HFFc6 (cell line): ENCODE measurements around the gene MOAP1. TPM values are rescaled to one million over a fixed set of nuclear protein-coding genes. Genes with fewer than 3 reads are reported as not detected.
A peak's percentile ranks its signal among the peaks of the same experiment; 100 is the strongest.

ENCODE experiments used
- DNase-seq: peaks from one replicate; pipeline ENCODE4 v3.0.0-alpha.2; 2018
- H3K27ac Mint-ChIP-seq: 2 replicates; pipeline ENCODE4 v1.8.0; 2020; ENCODE audit warnings: mild to moderate bottlenecking, mixed read lengths
- H3K27me3 Mint-ChIP-seq: 2 replicates; pipeline ENCODE4 v1.8.0; 2021; ENCODE audit warnings: mild to moderate bottlenecking, moderate library complexity, mixed read lengths; ENCODE audit not compliant: insufficient read depth
- H3K36me3 Mint-ChIP-seq: 2 replicates; pipeline ENCODE4 v1.8.0; 2021; ENCODE audit warnings: low read depth, mixed read lengths
- H3K4me1 Mint-ChIP-seq: 2 replicates; pipeline ENCODE4 v1.8.0; 2020; ENCODE audit warnings: low read depth, mixed read lengths
- H3K4me3 Mint-ChIP-seq: 2 replicates; pipeline ENCODE4 v1.8.0; 2020; ENCODE audit warnings: mild to moderate bottlenecking, moderate library complexity, mixed read lengths
- H3K9me3 Mint-ChIP-seq: 2 replicates; pipeline ENCODE4 v1.8.0; 2020; ENCODE audit warnings: mild to moderate bottlenecking, mixed read lengths
- CTCF ChIP-seq: fragments of 200-600 bp; sonication (generic); IDR thresholded peaks from 2 replicates; pipeline ENCODE4 v1.5.0; 2021; ENCODE audit warnings: antibody characterized with exemption, mild to moderate bottlenecking
- total RNA-seq, 6 experiments: library from RNA; stranded (reverse); fragmentation: NEBNext Ultra II Directional; extraction: Animal tissue kit (Norgen Biotek cat#: 25700); gene quantifications; 2 replicates in 1 of 6; 3 replicates in 5 of 6; pipeline ENCODE4 v1.2.3, GENCODE V29; 2021

MOAP1 gene
- total RNA-seq, 6 experiments from 2014 or later = 12.2 to 20.4 (median 14.2) TPM

- H3K4me3 Mint-ChIP-seq = no peak overlapping the region
- peaks cover 20% of the 10 kb centered on the region for H3K4me1 Mint-ChIP-seq
- no peak for TF ChIP-seq CTCF
- H3K27ac Mint-ChIP-seq = no peak overlapping the region
- no peak for DNase-seq
- H3K9me3 Mint-ChIP-seq = no peaks in the 10 kb centered on the region
- H3K36me3 Mint-ChIP-seq = peaks cover 10% of the 10 kb centered on the region; the same call in 1 of the 2 replicates
- H3K27me3 Mint-ChIP-seq = no peaks in the 10 kb centered on the region
Observed at GRCh38 chr14:93228550-93228949, 43.9 kb upstream of the MOAP1 start.

- H3K36me3 Mint-ChIP-seq = peaks cover 20% of the 10 kb centered on the region
- no peaks in the 10 kb centered on the region for H3K27me3 Mint-ChIP-seq
- H3K4me1 Mint-ChIP-seq = no peaks in the 10 kb centered on the region
- no peak for TF ChIP-seq CTCF
- no peaks in the 10 kb centered on the region for H3K9me3 Mint-ChIP-seq
- no peak overlapping the region for H3K4me3 Mint-ChIP-seq
- H3K27ac Mint-ChIP-seq = no peak overlapping the region
- DNase-seq = no peak
Observed at GRCh38 chr14:93223565-93223964, 38.9 kb upstream of the MOAP1 start.

- no peaks in the 10 kb centered on the region for H3K9me3 Mint-ChIP-seq
- no peak overlapping the region for H3K4me3 Mint-ChIP-seq
- H3K27me3 Mint-ChIP-seq = no peaks in the 10 kb centered on the region
- H3K4me1 Mint-ChIP-seq = no peaks in the 10 kb centered on the region
- peaks cover 10% of the 10 kb centered on the region for H3K36me3 Mint-ChIP-seq
- no peak for TF ChIP-seq CTCF
- no peak overlapping the region for H3K27ac Mint-ChIP-seq
- no peak for DNase-seq
Observed at GRCh38 chr14:93220509-93220908, 35.8 kb upstream of the MOAP1 start.

GRCh38 chr14:93219103-93219726 lies 34.5 kb upstream of the MOAP1 start:
- Mint-ChIP-seq H3K27ac (no peak overlapping the region), H3K4me3 (no peak overlapping the region), H3K27me3 (no peaks in the 10 kb centered on the region), H3K9me3 (no peaks in the 10 kb centered on the region), H3K4me1 (no peaks in the 10 kb centered on the region), H3K36me3 (peaks cover 10% of the 10 kb centered on the region)
- peak; percentile 75 for TF ChIP-seq CTCF
- DNase-seq = peak; percentile 51

- Mint-ChIP-seq H3K36me3 (peaks cover 4% of the 10 kb centered on the region; the same call in 1 of the 2 replicates), H3K4me1 (peaks cover under 1% of the 10 kb centered on the region), H3K4me3 (no peak overlapping the region), H3K27ac (no peak overlapping the region), H3K9me3 (no peaks in the 10 kb centered on the region), H3K27me3 (no peaks in the 10 kb centered on the region)
- no peak for DNase-seq
- TF ChIP-seq CTCF = no peak
Observed at GRCh38 chr14:93214598-93214997, 29.9 kb upstream of the MOAP1 start.
